Measurements from ENCODE around the gene CBLN3. TPM values are rescaled to one million over a fixed set of nuclear protein-coding genes. Genes with fewer than 3 reads are reported as not detected.

Gene CBLN3
- total RNA-seq, 1 experiment from 2014 or later = 1.4 TPM

- peak overlapping the region; percentile 51 for H3K27ac Mint-ChIP-seq (ENCODE audit: unreplicated experiment)
- Histone ChIP-seq H3K9me3 (no peaks in the 10 kb centered on the region), H3K27me3 (replicated peaks; ENCODE audit: control insufficient read depth, insufficient read depth, low read length) (no peaks in the 10 kb centered on the region), H3K4me1 (peaks cover 11% of the 10 kb centered on the region), H3K36me3 (ENCODE audit: control insufficient read depth, insufficient read depth, low read length) (no peaks in the 10 kb centered on the region), H3K4me3 (ENCODE audit: low read depth, low read length) (no peak overlapping the region; the same call in 1 of the 2 replicates)
- H3K4me1 Mint-ChIP-seq (ENCODE audit: low read depth, unreplicated experiment) = peaks cover 40% of the 10 kb centered on the region
- no peaks in the 10 kb centered on the region for H3K36me3 Mint-ChIP-seq (ENCODE audit: insufficient read depth, unreplicated experiment)
- no TSS peak for BruUV-seq (replicated peaks)
- CTCF ChIA-PET = no interaction called here
- H3K27me3 Mint-ChIP-seq (ENCODE audit: insufficient read depth, unreplicated experiment) = no peaks in the 10 kb centered on the region
- DNase-seq = no peak
- peak overlapping the region; percentile 86 for H3K4me3 Mint-ChIP-seq (ENCODE audit: unreplicated experiment)
- no peak for TF ChIP-seq CTCF (IDR thresholded peaks at IDR 0.05; ENCODE audit: insufficient read depth in 1 of 2, low read depth in 1 of 2, low read length in 1 of 2, severe bottlenecking in 1 of 2, unreplicated experiment in 1 of 2)
- intact Hi-C loops (cut with micrococcal nuclease; ENCODE audit: unreplicated experiment) = no loop called here
- POLR2A ChIA-PET = no interaction called here
- no peaks in the 10 kb centered on the region for H3K9me3 Mint-ChIP-seq (ENCODE audit: unreplicated experiment)
Observed at GRCh38 chr14:24399999-24400718, 29.3 kb downstream of the CBLN3 start.

- TF ChIP-seq CTCF (IDR thresholded peaks at IDR 0.05; ENCODE audit: insufficient read depth in 1 of 2, low read depth in 1 of 2, low read length in 1 of 2, severe bottlenecking in 1 of 2, unreplicated experiment in 1 of 2) = no peak
- no peaks in the 10 kb centered on the region for H3K27me3 Mint-ChIP-seq (ENCODE audit: insufficient read depth, unreplicated experiment)
- Histone ChIP-seq H3K9me3 (no peaks in the 10 kb centered on the region), H3K36me3 (ENCODE audit: control insufficient read depth, insufficient read depth, low read length) (no peaks in the 10 kb centered on the region), H3K27me3 (replicated peaks; ENCODE audit: control insufficient read depth, insufficient read depth, low read length) (no peaks in the 10 kb centered on the region), H3K4me1 (peaks cover 11% of the 10 kb centered on the region), H3K4me3 (ENCODE audit: low read depth, low read length) (peak overlapping the region; percentile 57)
- H3K27ac Mint-ChIP-seq (ENCODE audit: unreplicated experiment) = peak overlapping the region; percentile 51
- peaks cover 40% of the 10 kb centered on the region for H3K4me1 Mint-ChIP-seq (ENCODE audit: low read depth, unreplicated experiment)
- POLR2A ChIA-PET = no interaction called here
- BruUV-seq (replicated peaks) = no TSS peak
- H3K4me3 Mint-ChIP-seq (ENCODE audit: unreplicated experiment) = peak overlapping the region; percentile 86
- intact Hi-C loops (cut with micrococcal nuclease; ENCODE audit: unreplicated experiment) = no loop called here
- CTCF ChIA-PET = interaction anchor here (1.1 to 1.2 kb wide), 2 partner anchors 10 to 32 kb away, joined by 4 read pairs; no protein-coding TSS in a partner anchor
- no peaks in the 10 kb centered on the region for H3K36me3 Mint-ChIP-seq (ENCODE audit: insufficient read depth, unreplicated experiment)
- no peaks in the 10 kb centered on the region for H3K9me3 Mint-ChIP-seq (ENCODE audit: unreplicated experiment)
- DNase-seq = no peak
Observed at GRCh38 chr14:24399447-24399822, 30.0 kb downstream of the CBLN3 start.

- H3K36me3 Mint-ChIP-seq (ENCODE audit: insufficient read depth, unreplicated experiment) = no peaks in the 10 kb centered on the region
- Histone ChIP-seq H3K4me3 (ENCODE audit: low read depth, low read length) (peak within 1 kb of the TSS; percentile 57), H3K4me1 (peaks cover 11% of the 10 kb centered on the region), H3K36me3 (ENCODE audit: control insufficient read depth, insufficient read depth, low read length) (no peaks in the 10 kb centered on the region), H3K9me3 (no peaks in the 10 kb centered on the region), H3K27me3 (replicated peaks; ENCODE audit: control insufficient read depth, insufficient read depth, low read length) (no peaks in the 10 kb centered on the region)
- peaks cover 40% of the 10 kb centered on the region for H3K4me1 Mint-ChIP-seq (ENCODE audit: low read depth, unreplicated experiment)
- no peaks in the 10 kb centered on the region for H3K27me3 Mint-ChIP-seq (ENCODE audit: insufficient read depth, unreplicated experiment)
- peak in 1 of 2 experiments; percentile 55 for DNase-seq
- no TSS peak for BruUV-seq (replicated peaks)
- peak within 1 kb of the TSS; percentile 51 for H3K27ac Mint-ChIP-seq (ENCODE audit: unreplicated experiment)
- ChIA-PET POLR2A (interaction anchor here (0.6 kb wide), 1 partner anchor 32 kb away, joined by 4 read pairs; no protein-coding TSS in a partner anchor), CTCF (interaction anchor here (0.6 to 1.2 kb wide), 6 partner anchors 10 to 91 kb away, joined by 3 to 5 read pairs (median 4); partner anchors contain the start of gene CIDEB)
- TF ChIP-seq CTCF (IDR thresholded peaks at IDR 0.05; ENCODE audit: insufficient read depth in 1 of 2, low read depth in 1 of 2, low read length in 1 of 2, severe bottlenecking in 1 of 2, unreplicated experiment in 1 of 2) = no peak
- H3K9me3 Mint-ChIP-seq (ENCODE audit: unreplicated experiment) = no peaks in the 10 kb centered on the region
- peak within 1 kb of the TSS; percentile 86 for H3K4me3 Mint-ChIP-seq (ENCODE audit: unreplicated experiment)
- intact Hi-C loops (cut with micrococcal nuclease; ENCODE audit: unreplicated experiment) = no loop called here
Observed at GRCh38 chr14:24398653-24399446, 30.6 kb downstream of the CBLN3 start, which contains the start of gene NYNRIN. Gene NYNRIN (plus strand): TSS chr14:24399003. CDS start chr14:24399247, 244 bp downstream.

All from Caco-2 (cell line).